ENCODE measurements around the gene SKA1. TPM values are rescaled to one million over a fixed set of nuclear protein-coding genes. Genes with fewer than 3 reads are reported as not detected.

SKA1 gene
- polyA plus RNA-seq, 2 of the 4 experiments (the other 2 are of a cell fraction), result 12.5 to 24.3 TPM

- CTCF ChIA-PET, result interaction anchor here (1.1 to 1.7 kb wide), 2 partner anchors 15 to 22 kb away, joined by 4 to 5 read pairs; no protein-coding TSS in a partner anchor
- FAIRE-seq, result no peak
These were observed 30.9 kb downstream of the SKA1 start for GRCh38 chr18:50405582-50406271.

GRCh38 chr18:50409236-50409635 lies 34.4 kb downstream of the SKA1 start:
- TF ChIP-seq MAX (IDR thresholded peaks at IDR 0.05) (no peak), KDM1A (IDR thresholded peaks at IDR 0.05; ENCODE audit: low read depth) (no peak), HES2 (IDR thresholded peaks at IDR 0.05) (no peak), FOSB (CRISPR knock-in tag; IDR thresholded peaks at IDR 0.05) (no peak), NR3C1 (IDR thresholded peaks at IDR 0.05) (no peak), PBX3 (IDR thresholded peaks at IDR 0.05) (no peak), REST (IDR thresholded peaks at IDR 0.05) (no peak), MYC (IDR thresholded peaks at IDR 0.05; ENCODE audit: borderline replicate concordance, low read length) (no peak), ELK1 (IDR thresholded peaks at IDR 0.05; ENCODE audit: low read depth, low read length) (no peak), ZC3H11A (IDR thresholded peaks at IDR 0.05) (no peak), FOSL2 (IDR thresholded peaks at IDR 0.05) (no peak), FOSL2 (CRISPR knock-in tag; IDR thresholded peaks at IDR 0.05) (no peak), HOXA7 (CRISPR knock-in tag; IDR thresholded peaks at IDR 0.05) (no peak)
- no peak for FAIRE-seq
- WGBS (ENCODE audit: missing lambda C conversion rate), result 65% methylated on average over 5 of the region's 5 CpGs
- Histone ChIP-seq H3K9me3 (no peaks in the 10 kb centered on the region), H3K4me2 (no peak overlapping the region), H3K4me1 (peaks cover 3% of the 10 kb centered on the region; the same call in 1 of the 3 replicates), H3K4me3 (no peak overlapping the region), H3K27ac (no peak overlapping the region)
- POLR2A ChIA-PET, result no interaction called here
- ATAC-seq, result no peak
- CTCF ChIA-PET, result no interaction called here
- DNase-seq (ENCODE audit: low read depth in 1 of 2, low spot score in 1 of 2), result no peak

More at GRCh38 chr18:50405582-50406271, 30.9 kb downstream of the SKA1 start:
- no peaks in the 10 kb centered on the region for H3K9me3 ChIP-seq
- POLR2A ChIA-PET, result no interaction called here
- no peak overlapping the region for H3K27ac ChIP-seq
- TF ChIP-seq RAD21 (conservative IDR thresholded peaks at IDR 0.05 in 1 of 2, IDR thresholded peaks at IDR 0.05 in 1 of 2), result no peak
- no peak for TF ChIP-seq BHLHE40 (IDR thresholded peaks at IDR 0.05; ENCODE audit: low read depth, low read length)
- TF ChIP-seq MYC (IDR thresholded peaks at IDR 0.05; ENCODE audit: borderline replicate concordance, low read length), result no peak
- TF ChIP-seq KDM1A (IDR thresholded peaks at IDR 0.05; ENCODE audit: low read depth), result no peak
- no peak for TF ChIP-seq ZC3H11A (IDR thresholded peaks at IDR 0.05)
- no peak for TF ChIP-seq HOXB5 (CRISPR knock-in tag; IDR thresholded peaks at IDR 0.05)
- no peak for TF ChIP-seq SMC3 (IDR thresholded peaks at IDR 0.05)
- TF ChIP-seq ZSCAN20 (CRISPR knock-in tag; IDR thresholded peaks at IDR 0.05), result no peak
- no peak for TF ChIP-seq POLR2A (IDR thresholded peaks at IDR 0.05; ENCODE audit: low read length)
- TF ChIP-seq TP53 (CRISPR knock-in tag; IDR thresholded peaks at IDR 0.05), result no peak
- TF ChIP-seq ESRRA (IDR thresholded peaks at IDR 0.05; ENCODE audit: borderline replicate concordance, low read length), result no peak
- TF ChIP-seq NPAS2 (CRISPR knock-in tag; IDR thresholded peaks at IDR 0.05; ENCODE audit: borderline replicate concordance), result no peak
- no peak for TF ChIP-seq TFCP2L1 (CRISPR knock-in tag; IDR thresholded peaks at IDR 0.05)
- TF ChIP-seq FOSB (CRISPR knock-in tag; IDR thresholded peaks at IDR 0.05), result no peak
- TF ChIP-seq MAFK (IDR thresholded peaks at IDR 0.05; ENCODE audit: partially characterized antibody), result no peak
- TF ChIP-seq FOSL2 (IDR thresholded peaks at IDR 0.05), result no peak
- TF ChIP-seq FOSL2 (CRISPR knock-in tag; IDR thresholded peaks at IDR 0.05), result no peak
- no peak for TF ChIP-seq KDM5A (IDR thresholded peaks at IDR 0.05)
- no peak overlapping the region for H3K4me3 ChIP-seq
- H3K4me2 ChIP-seq, result no peak overlapping the region
- no peak for DNase-seq (ENCODE audit: low read depth in 1 of 2, low spot score in 1 of 2)
- WGBS (ENCODE audit: missing lambda C conversion rate), result 83% methylated on average over 17 of the region's 17 CpGs
- peaks cover 3% of the 10 kb centered on the region; the same call in 1 of the 3 replicates for H3K4me1 ChIP-seq
- ATAC-seq, result no peak
